K562 (cell line): Measurements from ENCODE around the gene SPCS2. TPM values are rescaled to one million over a fixed set of nuclear protein-coding genes. Genes with fewer than 3 reads are reported as not detected.

Experiments used
- CHD7 ChIP-seq: fragments of 200-600 bp; sonication (generic); IDR thresholded peaks from one replicate; pipeline ENCODE4 v1.6.1; 2012; ENCODE audit warnings: mild to moderate bottlenecking, low read depth, low read length, inconsistent platforms
- ETS2 ChIP-seq: IDR thresholded peaks from 2 replicates; pipeline ENCODE4 v1.6.1; 2016; ENCODE audit warnings: borderline replicate concordance, missing genetic modification characterization, mild to moderate bottlenecking, moderate library complexity, missing compliant biosample characterization; ENCODE audit not compliant: poor library complexity, severe bottlenecking
- IRF1 ChIP-seq: sonication (generic); formaldehyde crosslinking; IDR thresholded peaks from 2 replicates; pipeline ENCODE4 v1.8.0; 2022; ENCODE audit warnings: missing genetic modification reagents, mild to moderate bottlenecking, borderline replicate concordance
- polyA plus RNA-seq, 8 experiments: library from polyadenylated mRNA; depleted of rRNA in 4 of 8; stranded (reverse) in 5 of 8; unstranded in 3 of 8; fragments of >200 nt; fragmentation: Nextera tagmentation in 2 of 8; fragmentation: Illumina TruSeq in 1 of 8; extraction: Ambion mirVana in 2 of 8; extraction: Trizol in 1 of 8; gene quantifications; 2 replicates each; pipeline versions ENCODE4 v1.2.1 to v1.2.3, GENCODE V29; 2011 to 2014; ENCODE audit warnings: inconsistent platforms in 1 of 8, missing spikeins in 1 of 8
- total RNA-seq, 7 experiments: library from RNA; depleted of rRNA in 6 of 7; stranded (reverse); fragments of >200 nt in 6 of 7; fragmentation: Illumina TruSeq in 2 of 7; extraction: Trizol in 2 of 7; gene quantifications; 2 replicates each; pipeline versions ENCODE4 v1.2.1 to v1.2.3, GENCODE V29; 2011 to 2021; ENCODE audit warnings: low replicate concordance in 1 of 7

SPCS2 gene
- total and polyA plus RNA-seq, 9 of the 15 experiments (the other 6 are each of a cell fraction or from before 2014, with no cell fraction given), result 38.2 to 458 (median 193) TPM

- no peak for TF ChIP-seq CHD7
- no peak for TF ChIP-seq IRF1
- no peak for TF ChIP-seq ETS2 (tag)
These were observed 75.0 kb downstream of the SPCS2 start (continued) for GRCh38 chr11:75024068-75024449.
